ENCODE data around the gene PRAMEF20. TPM values are rescaled to one million over a fixed set of nuclear protein-coding genes. Genes with fewer than 3 reads are reported as not detected.

PRAMEF20 gene
- total RNA-seq, 4 donors from 2014 or later: not detected

DNA sequence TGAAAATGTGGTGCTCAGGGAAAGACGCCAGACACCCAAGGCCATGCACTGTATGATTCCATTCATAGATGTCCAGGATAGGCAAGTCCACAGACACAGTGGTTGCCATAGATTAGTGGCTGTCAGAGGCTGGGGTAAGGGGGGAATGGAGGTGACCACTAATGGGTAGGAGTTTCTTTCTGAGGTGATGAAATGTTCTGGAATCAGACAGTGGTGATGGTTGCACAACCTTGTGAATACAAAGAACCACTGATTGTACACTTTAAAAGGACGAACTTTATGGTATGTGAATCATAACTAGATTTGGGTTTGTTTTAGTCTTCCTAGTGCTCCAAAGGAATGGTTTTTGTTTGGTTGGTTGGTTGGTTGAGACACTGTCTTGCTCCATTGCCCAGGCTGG, 51.7 kb downstream of the PRAMEF20 start:
- no peak for ATAC-seq

GRCh38 chr1:13462682-13463081, 52.4 kb downstream of the PRAMEF20 start:
- Histone ChIP-seq H3K4me3 (no peak overlapping the region), H3K4me1 (no peaks in the 10 kb centered on the region), H3K9me3 (no peaks in the 10 kb centered on the region), H3K27ac (no peak overlapping the region), H3K27me3 (peaks cover 69% of the 10 kb centered on the region), H3K36me3 (no peaks in the 10 kb centered on the region)
- WGBS, 2 donors (ENCODE audit: low coverage in 1 of 2): 54 to 70% methylated on average over 2 to 6 of the region's 7 CpGs
- TF ChIP-seq EP300 (IDR thresholded peaks at IDR 0.05) (no peak), POLR2AphosphoS5 (IDR thresholded peaks at IDR 0.05) (no peak), POLR2A (IDR thresholded peaks at IDR 0.05) (no peak), CTCF (IDR thresholded peaks at IDR 0.05) (no peak)
- ATAC-seq: no peak

More for the DNA sequence above, 51.7 kb downstream of the PRAMEF20 start:
- 68 to 87% methylated on average over 2 of the region's 2 CpGs for WGBS, 2 donors (ENCODE audit: low coverage in 1 of 2)
- Histone ChIP-seq H3K4me1 (no peaks in the 10 kb centered on the region), H3K27me3 (peaks cover 76% of the 10 kb centered on the region), H3K36me3 (no peaks in the 10 kb centered on the region), H3K4me3 (no peak overlapping the region), H3K27ac (no peak overlapping the region), H3K9me3 (no peaks in the 10 kb centered on the region)
- TF ChIP-seq EP300 (IDR thresholded peaks at IDR 0.05) (no peak), POLR2A (IDR thresholded peaks at IDR 0.05) (no peak), CTCF (IDR thresholded peaks at IDR 0.05) (no peak), POLR2AphosphoS5 (IDR thresholded peaks at IDR 0.05) (no peak)

GRCh38 chr1:13465515-13465914, 55.3 kb downstream of the PRAMEF20 start:
- no peaks in the 10 kb centered on the region for H3K4me1 ChIP-seq
- ATAC-seq: no peak
- H3K27me3 ChIP-seq: peaks cover 45% of the 10 kb centered on the region
- no peak overlapping the region for H3K4me3 ChIP-seq
- H3K9me3 ChIP-seq: no peaks in the 10 kb centered on the region
- TF ChIP-seq EP300 (IDR thresholded peaks at IDR 0.05): no peak
- no peak for TF ChIP-seq POLR2A (IDR thresholded peaks at IDR 0.05)
- no peak for TF ChIP-seq CTCF (IDR thresholded peaks at IDR 0.05)
- TF ChIP-seq POLR2AphosphoS5 (IDR thresholded peaks at IDR 0.05): no peak
- WGBS, 2 donors (ENCODE audit: low coverage in 1 of 2): 86% methylated on average over 1 of the region's 1 CpG; no CpG with 5 or more reads in 1 of the 2 donors
- H3K27ac ChIP-seq: no peak overlapping the region
- H3K36me3 ChIP-seq: no peaks in the 10 kb centered on the region

DNA sequence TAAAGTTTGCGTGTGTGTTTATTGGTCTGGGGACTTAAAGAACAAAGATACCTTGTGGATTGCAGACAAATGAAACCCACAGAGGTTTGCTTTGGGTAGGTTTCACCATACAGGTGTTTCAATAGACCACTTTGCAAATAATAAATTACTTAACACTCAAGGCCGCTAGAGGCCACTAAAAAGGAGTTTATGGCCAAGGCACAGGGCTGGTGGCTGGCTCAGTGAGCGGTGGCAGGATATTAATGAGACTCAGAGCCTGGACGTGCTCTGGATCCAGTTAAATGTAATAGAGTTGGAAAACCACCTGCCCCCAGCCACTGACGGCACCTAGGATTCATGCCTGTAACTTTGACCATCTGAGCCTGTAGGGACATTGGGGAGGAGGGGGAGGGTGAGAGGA, 59.1 kb downstream of the PRAMEF20 start:
- Histone ChIP-seq H3K4me3 (no peak overlapping the region), H3K4me1 (no peaks in the 10 kb centered on the region), H3K27me3 (peaks cover 23% of the 10 kb centered on the region), H3K36me3 (no peaks in the 10 kb centered on the region), H3K9me3 (no peaks in the 10 kb centered on the region), H3K27ac (no peak overlapping the region)
- TF ChIP-seq POLR2AphosphoS5 (IDR thresholded peaks at IDR 0.05) (no peak), EP300 (IDR thresholded peaks at IDR 0.05) (no peak), POLR2A (IDR thresholded peaks at IDR 0.05) (no peak), CTCF (IDR thresholded peaks at IDR 0.05) (no peak)
- 25 to 27% methylated on average over 4 to 5 of the region's 5 CpGs for WGBS, 2 donors (ENCODE audit: low coverage in 1 of 2)
- no peak for ATAC-seq

Other genes with a start within 250 kb of the PRAMEF20 start
- gene HNRNPCL4, start 244.8 kb upstream of the PRAMEF20 start, total RNA-seq: not detected
- gene PRAMEF9, start 238.6 kb upstream of the PRAMEF20 start, total RNA-seq: not detected
- gene PRAMEF13, start 209.0 kb upstream of the PRAMEF20 start, total RNA-seq: not detected
- not detected for gene PRAMEF18, start 184.3 kb upstream of the PRAMEF20 start, total RNA-seq
- gene PRAMEF5, start 156.3 kb upstream of the PRAMEF20 start, total RNA-seq: not detected
- not detected for gene PRAMEF8, start 125.3 kb upstream of the PRAMEF20 start, total RNA-seq
- not detected for gene PRAMEF33, start 106.9 kb upstream of the PRAMEF20 start, total RNA-seq
- gene PRAMEF15, start 94.9 kb upstream of the PRAMEF20 start, total RNA-seq: not detected
- gene PRAMEF14, start 63.3 kb upstream of the PRAMEF20 start, total RNA-seq: not detected
- not detected for gene PRAMEF19, start 38.5 kb upstream of the PRAMEF20 start, total RNA-seq
- under 1 TPM in 1 of 4 donors, not detected in 3; 0.19 TPM for gene PRAMEF17, start 20.8 kb upstream of the PRAMEF20 start, total RNA-seq
- gene LRRC38, start 103.6 kb downstream of the PRAMEF20 start, total RNA-seq: under 1 TPM in 1 of 4 donors, not detected in 3; 0.23 TPM
- gene PDPN, start 173.4 kb downstream of the PRAMEF20 start, total RNA-seq: 10 to 100 TPM; 10.9 to 31.6 (median 17.3) TPM

Measured in gastroesophageal sphincter (tissue), 4 donors.